HG03432 (cell line): ENCODE data around the gene ADCY10.
A peak's percentile ranks its signal among the peaks of the same experiment; 100 is the strongest.

Source experiments
- ATAC-seq: cut with Tn5 transposase; IDR thresholded peaks from one replicate; pipeline ENCODE4 v1.9.1; 2021; ENCODE audit warnings: mild to moderate bottlenecking, moderate library complexity; ENCODE audit not compliant: unreplicated experiment

The ADCY10 gene

DNA sequence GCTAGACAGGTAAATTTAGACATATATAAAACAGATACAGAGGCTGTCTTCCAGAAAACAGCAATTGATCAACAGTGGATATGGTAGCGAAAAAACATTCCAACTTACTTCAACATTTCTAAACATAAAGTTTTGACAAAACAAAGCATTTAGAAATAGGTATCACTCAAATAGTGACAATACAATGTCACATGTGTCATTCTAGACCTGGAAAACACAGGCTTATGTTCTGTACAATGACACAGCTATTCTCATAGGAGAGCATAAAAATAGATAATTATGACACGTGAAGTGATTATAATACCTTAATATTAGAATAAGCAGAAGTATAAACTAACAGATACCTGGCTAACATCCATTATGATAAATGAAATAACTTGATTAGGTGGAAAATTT, 14.5 kb upstream of the ADCY10 start:
- no peak for ATAC-seq

DNA sequence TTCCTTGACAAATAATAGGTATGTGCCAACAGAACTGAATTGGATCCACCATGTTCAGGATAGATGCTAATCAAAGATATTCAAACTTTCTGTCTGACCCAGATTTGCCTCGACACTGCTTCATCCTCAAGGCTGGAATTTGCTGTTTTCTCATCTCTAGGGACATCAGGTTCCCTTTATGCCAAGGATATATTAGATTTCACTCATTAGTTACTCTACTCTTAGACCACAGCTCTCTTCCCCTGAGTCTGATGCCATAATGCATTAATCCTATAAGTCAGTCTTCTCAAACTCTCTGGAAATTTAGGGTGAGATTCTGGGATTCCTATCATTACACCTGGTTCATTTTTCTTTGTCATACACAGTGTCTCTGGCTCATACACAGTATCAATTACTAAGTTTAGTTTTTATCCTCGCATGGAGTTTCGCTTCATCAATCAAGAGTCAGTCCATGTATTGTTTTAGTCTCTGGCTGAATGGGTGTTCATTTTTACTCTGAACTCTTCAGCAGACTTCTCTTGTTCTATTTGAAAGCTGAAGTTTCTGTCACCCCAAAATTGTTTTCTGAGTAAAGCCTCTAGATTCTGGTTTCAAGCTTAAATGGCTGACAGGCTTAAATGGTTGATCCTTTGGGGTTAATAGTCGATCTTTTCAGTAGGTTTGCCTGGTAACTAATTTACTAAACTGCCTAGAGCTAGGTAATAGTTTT, 13.3 kb upstream of the ADCY10 start:
- no peak for ATAC-seq

DNA sequence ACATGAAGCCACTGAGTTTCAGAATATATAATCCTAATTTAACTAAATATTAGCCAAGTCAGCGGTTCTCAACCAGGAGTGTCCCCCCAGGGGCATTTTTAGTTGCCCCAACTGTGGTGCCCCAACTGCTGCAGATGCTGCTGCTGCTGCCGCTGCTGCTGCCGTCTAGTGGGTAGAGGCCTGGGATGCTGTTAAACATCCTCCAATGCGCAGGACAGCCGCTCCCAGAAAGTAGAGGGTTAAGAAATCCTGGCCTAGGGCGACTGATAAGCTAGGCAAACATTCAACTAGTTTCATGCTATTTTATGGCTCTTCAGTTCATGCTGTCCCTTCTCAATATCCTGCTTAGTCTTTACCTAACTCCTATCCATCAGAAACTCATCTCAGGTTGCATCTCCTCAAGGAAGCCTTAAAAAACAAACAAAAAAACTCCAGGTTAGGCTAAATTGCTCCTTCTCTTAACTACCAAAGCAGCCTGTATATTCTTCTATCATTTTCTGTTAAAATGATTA, 12.6 kb upstream of the ADCY10 start:
- no peak for ATAC-seq

DNA sequence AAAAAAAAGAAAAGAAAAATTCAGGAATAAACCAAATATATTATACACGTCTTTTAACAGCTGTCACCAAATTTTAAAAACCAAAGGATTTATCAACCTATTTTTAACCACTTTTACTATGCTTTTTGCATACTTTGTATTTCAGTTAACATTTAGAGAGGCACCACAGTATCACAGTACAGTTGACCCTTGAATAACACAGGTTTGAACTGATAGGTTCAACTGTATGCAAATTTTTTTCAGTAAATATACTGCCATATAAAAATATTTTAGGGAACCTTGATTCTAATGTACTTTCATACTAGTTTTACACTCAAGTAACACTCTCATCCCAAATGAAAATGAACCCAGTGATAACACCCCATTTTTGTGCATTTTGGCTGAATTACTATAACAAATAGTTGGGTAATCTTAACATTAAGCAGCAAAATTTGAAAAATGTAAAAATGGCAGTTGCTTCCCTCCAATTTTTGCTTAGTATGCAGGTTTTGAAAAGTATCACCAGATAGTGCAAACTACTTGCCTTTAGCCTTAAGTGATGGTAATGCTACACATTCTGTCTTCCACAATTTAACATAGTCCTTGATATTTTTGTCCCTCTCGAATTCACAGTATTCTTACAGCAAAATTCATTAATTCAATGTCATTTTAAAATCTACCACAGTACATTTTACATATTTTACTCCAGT, 10.8 kb upstream of the ADCY10 start:
- no peak for ATAC-seq

DNA sequence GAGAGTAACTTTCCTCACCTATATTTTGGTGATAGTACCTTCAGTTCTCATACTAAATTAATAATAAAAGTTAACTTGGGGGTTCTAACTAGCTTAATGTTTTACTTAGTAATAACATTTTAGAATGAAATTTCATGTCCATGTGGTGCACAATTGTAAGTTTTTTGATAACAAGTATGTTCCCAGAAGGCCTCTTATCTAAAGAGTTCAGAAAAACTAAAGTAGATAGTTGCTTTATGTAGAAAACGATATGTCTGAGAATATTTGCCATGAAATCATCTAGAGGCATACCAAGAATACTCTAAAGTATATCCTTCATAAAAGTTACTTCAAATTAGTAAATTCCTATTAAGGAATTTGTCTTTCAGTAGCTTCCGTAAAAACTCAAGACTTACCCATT, 10.2 kb upstream of the ADCY10 start:
- ATAC-seq: no peak

DNA sequence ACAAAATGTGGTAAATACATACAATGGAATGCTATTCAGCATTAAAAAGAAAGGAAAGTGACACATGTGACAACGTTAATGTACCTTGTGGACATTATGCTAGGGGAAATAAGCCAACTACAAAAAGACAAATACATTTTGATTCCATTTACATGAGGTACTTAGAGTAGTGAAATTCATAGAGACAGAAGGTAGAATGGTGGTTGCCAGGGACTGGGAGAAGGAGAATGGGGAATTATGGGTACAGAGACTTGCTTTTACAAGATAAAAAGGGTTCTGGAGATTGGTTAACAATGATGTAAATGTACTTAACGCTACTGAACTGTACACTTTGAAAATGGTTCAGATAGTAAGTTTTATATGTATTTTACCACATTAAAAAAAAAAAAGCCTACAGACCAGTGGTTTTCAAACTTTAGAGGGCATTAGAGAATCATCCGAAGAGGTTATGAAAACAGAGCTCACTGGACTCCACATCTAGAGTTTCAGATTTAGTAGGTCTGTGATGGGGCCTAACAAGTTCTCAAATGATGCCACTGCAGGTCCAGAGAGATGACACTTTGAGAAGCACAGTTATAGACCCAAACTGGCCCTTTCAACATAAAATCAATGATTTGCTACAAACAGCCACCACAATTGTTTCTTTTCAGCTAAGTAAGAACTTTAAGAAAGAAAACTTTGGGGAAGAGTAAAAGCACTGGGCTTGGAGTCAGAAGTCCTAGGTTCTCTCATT, 9.6 kb upstream of the ADCY10 start:
- ATAC-seq: no peak

DNA sequence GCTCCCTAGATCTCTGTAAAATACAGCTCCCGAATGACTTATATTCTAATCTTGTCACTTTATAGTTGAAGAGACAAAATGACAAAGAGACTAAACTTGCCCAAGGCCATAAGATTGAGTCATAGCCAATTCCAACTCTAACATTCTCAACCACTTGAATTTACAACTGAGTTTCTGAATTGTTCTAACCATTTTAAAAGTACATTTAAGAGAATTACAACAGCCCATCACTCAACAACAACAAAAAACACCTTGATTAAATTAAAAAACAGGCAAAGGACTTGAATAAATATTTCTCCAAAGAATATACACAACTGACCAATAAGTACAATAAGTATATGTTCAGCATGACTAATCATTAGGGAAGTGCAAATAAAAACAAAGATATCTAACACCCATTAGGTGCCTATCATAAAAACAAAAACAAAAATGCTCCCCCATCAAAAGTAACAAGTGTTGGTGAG, 8.7 kb upstream of the ADCY10 start:
- no peak for ATAC-seq

DNA sequence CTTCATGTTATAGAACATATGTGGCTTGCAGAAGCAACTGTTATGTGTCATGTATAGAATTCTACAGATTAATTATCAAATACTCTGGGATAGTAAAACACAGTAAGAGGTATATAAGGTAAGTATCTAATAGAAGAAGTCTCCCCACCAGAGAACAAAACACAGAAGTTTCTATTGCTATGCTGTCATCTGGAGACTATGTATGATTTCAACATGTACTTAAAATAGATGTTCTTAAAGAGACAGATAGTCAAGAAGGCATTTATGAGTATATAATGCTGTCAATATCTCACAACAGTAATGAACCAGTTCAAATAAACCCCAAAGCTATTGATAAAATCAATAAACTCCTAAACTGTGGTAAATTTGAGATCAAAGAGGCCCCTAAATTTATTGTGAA, 8.1 kb upstream of the ADCY10 start:
- no peak for ATAC-seq

DNA sequence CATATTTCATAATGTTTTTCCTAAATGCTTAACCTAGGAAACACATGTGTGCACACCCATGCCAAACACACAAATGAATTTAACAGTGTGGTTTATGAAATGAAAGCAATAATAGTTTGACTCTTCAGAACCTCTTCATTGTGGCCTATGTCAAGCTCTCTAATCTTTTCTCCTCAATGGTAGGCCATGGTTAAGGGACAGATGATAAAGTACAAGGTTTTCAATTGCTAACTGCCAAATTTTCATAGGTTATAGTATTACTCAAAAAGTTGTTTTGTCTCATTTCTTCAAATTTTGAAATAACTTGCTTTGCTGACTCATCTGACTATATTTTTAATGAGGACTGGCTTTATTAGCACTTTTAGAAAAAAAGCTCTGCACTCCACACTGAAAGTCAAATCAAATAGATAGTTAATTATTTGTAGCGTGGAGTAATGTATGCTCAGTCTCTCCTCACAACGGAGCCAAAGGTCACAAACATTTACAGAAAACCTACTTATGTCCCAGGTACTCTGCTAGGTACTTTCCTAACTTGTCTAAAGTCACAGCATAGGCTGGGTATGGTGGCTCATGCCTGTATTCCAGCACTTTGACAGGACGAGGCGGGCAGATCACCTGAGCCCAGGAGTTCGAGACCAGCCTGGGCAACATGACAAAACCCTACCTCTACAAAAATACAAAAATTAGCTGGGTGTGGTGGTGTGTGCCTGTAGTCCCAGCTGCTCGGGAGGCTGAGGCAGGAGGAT, 3.0 kb upstream of the ADCY10 start:
- ATAC-seq: no peak

DNA sequence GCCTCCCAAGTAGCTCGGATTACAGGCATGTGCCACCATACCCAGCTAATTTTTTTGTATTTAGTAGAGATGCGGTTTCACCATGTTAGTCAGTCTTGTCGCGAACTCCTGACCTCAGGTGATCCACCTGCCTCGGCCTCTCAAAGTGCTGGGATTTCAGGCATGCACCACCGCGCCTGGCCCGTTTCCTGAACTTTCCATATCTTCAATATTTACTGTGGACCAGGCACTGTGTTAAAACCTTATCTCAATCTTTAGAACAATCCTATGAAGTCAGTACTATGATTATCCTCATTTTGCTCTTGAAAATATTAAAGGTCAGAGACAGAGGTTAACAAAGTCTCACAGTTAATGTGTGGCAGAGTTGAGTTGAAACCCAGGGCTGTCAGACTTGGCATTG, 1.6 kb upstream of the ADCY10 start:
- ATAC-seq: no peak

DNA sequence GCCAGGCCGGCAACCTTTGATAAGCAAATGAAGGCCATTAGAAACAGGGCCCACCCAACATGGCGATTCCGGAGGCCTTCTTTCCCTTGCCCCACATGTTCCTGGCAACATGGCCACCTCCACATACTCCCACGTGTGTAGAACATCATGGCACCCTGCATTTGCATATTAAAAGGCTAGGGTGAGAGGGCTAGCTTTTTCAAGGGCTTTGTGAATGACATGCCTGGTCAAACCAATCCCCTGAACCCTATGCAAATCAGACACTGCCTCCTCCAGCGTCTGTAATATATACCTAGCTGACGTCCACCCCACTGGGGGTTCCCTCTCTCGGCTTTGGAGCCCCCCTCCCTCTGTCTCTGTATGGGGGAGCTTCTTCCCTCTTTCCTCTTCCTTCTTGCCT, 1.6 kb downstream of the ADCY10 start:
- ATAC-seq: no peak

DNA sequence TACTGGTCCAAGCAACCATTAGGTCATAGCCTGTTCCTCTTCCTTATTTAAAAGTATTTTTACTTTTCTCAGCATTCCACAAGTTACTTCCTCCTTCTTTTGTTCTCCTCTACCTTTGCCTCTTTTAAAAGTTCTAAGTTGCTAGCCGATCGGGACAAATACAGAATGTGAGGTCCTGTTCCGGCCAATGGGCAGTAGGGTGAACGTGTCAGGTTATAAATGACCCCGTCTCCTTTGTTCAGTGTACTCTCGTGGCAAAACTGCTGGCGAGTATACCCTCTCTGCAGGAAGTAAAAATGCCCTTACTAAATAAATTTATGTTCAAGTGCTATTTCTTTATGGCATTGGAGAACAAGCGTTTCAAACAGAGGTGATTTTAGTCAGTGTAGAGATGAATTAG, 2.5 kb downstream of the ADCY10 start:
- no peak for ATAC-seq

DNA sequence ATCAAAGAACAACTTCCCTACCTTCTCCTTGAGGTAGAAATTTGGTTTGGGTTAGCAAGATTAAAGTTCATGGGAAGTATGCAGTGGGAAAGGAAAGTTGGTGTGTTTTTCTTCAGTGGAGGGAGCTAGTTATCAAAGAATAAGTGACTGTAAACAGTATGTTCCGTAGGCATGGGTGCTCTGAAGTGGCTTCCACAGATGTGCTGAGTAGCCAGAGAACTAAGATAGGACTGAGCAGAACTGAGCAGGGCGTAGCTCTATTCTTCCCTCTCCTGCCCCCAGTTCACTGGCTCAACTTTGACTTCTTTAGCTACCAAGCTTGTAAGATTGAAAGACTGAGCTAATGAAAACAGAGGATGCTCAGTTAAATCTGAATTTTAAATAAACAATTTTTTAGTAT, 3.4 kb downstream of the ADCY10 start:
- ATAC-seq: no peak

DNA sequence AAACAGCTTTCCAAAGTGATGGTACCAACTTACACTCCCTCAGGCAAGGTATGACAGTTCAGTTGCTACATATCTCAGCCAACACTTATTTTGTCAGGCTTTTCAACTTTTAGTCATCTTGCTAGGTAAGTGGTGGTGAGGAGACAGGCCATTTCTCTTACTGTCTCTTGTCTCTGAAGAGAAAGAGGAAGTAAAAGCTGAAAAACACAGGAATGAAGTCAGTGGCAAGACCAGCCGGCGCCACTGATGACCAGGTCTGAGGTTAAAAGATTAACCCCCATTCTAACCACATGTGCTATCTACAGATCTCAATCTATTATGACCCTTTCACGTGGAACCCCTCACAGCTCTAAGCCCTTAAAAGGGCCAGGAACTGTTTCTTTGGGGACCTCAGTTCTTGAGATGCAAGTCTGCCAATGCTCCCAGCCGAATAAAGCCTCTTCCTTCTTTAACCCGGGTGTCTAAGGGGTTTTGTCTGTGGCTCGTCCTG, 4.2 kb downstream of the ADCY10 start:
- no peak for ATAC-seq

DNA sequence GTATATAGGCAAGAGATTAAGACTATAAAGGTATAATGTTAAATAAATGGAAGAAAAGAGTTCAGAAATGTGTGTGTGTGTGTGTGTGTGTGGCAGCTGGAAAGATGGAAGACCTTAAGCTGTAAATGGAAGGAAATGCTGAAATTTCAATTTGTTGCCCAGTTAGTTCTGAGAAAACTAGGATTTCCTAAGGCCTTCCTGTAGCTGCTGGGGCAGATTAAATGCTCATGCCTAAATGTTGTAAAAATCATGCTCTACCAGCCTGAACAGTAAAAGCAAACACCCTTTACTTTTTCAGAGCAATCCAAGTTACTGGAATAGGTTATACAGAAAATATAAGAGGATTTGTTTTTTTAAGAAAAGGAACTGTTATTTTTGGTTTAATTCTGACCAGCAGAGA, 8.3 kb downstream of the ADCY10 start:
- no peak for ATAC-seq

DNA sequence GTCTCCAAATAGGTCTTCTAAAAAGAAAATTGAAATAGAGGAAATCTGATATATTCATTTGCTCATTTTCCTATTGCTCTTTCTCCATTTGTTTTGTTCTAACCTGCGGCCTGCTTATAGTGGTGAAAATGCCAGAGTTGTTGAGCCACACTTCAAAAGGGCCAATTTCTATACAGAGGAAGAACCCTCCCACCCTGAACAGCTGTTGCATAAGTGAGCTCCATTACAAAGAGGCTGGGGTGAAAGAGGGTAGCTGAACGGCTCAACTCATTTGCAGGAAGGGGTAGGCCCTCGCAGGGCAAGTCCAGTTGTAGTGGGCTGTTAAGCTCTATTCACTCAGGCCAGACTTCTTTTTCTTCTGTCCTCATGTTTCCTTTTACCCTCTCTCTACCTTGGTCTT, 8.8 kb downstream of the ADCY10 start:
- no peak for ATAC-seq

DNA sequence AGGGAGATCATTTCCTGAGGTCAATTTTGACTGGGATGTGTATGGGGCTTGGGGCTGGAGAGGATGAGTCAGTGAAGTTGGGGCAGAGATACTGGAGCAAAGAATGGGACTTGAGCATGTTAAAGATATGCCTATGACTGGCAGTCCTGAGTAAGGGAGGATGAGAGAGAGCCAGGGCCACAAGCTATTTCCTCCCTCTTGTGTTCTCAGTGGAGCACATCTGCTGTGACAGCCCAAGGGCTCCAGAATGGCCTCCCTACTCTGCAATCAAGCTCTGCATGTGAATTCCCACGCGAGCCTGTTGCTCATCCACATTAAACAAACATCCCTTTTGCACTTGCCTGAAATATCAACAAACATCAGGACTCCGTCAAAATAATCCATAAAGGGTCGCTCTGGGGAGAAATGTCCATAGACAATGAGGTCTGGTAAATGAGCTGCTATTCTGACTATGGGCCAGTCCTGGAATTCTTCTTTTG, 9.2 kb downstream of the ADCY10 start:
- ATAC-seq: no peak

DNA sequence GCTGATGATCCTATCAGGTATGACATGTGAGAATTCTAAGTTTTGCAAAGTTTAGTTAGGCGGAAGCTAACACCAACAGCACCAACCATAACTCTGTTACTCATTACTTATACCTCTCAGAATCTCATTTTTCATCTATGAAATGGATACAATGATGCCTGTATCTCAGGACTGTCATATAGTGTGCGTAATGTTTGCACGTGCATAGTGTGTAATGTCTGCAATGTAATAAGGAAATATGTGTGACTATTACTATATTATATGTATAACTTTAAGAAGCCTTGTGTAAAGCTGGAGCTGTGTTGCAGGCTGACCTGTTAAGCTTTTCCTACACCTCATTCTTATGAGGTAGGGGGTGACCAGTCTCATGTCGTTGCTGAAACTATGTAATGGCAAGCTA, 13.0 kb downstream of the ADCY10 start:
- no peak for ATAC-seq

DNA sequence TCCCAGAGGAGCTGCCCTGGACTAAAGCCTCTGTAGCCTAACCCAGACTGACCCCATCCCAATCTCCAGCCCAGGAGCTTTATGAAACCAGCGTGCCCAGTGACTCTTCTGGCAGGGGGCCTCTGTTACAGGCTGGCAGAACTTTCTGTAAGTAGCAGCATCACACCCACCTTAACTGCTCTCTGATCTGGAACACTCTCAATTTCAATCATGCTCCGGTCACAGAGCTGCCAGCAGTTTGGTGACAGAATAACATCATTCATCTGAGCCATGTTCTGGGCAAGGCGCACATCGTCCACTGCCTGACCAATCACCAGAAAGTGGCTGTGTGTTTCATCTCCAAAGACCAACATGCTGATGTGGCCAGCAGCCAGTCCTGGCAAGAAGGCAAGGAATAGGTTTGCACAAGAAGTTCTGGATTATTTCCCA, 14.7 kb downstream of the ADCY10 start:
- ATAC-seq: peak; percentile 93

DNA sequence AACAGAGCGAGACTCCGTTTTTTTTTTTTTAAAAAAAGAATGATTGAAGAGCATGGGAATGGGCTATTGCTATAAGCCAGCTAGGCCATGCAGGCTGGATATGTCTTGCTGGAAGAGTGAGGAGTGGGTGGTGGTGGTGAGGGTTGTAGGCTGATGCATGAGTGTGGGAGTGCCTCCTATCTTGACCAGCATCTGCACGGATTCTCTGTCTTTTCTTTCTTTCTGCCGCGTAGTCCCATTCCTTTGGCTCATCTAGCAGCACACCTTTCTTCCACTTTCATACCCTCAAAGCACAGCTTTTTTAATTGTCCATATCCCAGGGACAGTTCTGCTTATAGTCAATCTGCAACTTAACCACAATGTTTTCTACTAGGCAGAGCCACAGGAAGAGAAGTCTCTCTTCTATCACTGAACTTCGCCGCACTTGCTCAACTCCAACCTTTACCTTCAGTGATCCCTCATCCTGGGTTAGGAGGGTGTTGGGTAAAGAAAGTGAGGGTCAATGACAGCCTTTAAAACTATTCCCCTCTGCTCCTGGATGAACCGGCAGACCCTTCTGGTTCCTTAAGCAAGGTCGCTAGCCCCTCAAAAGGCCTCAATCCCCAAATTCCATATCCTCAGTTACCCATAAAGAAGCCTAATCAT, 15.2 kb downstream of the ADCY10 start:
- ATAC-seq: no peak
